H4 (cell line): ENCODE measurements around the gene LDAH. TPM values are rescaled to one million over a fixed set of nuclear protein-coding genes. Genes with fewer than 3 reads are reported as not detected.
"Not testable (repeated sequence)": the region's sequence is repeated elsewhere in the genome, so short reads cannot be mapped to it uniquely, and the experiment has no call there.

Source experiments
- DNase-seq: peaks from one replicate; pipeline ENCODE4 v3.0.0-alpha.2; 2015; ENCODE audit warnings: low spot score
- total RNA-seq: library from RNA; depleted of rRNA; stranded (reverse); fragments of >200 nt; shearing (Covaris generic); gene quantifications from 2 replicates; pipeline ENCODE4 v1.2.3, GENCODE V29; 2014

Gene LDAH
- total RNA-seq, 1 experiment from 2014 or later = 21.5 TPM

- DNase-seq = no peak
Measured at GRCh38 chr2:20723543-20723942, 99.4 kb downstream of the LDAH start.

- no peak for DNase-seq
Measured at GRCh38 chr2:20722592-20723240, 100.2 kb downstream of the LDAH start.

- DNase-seq = no peak
Measured at GRCh38 chr2:20717641-20718040, 105.3 kb downstream of the LDAH start.

GRCh38 chr2:20716164-20716563, 106.7 kb downstream of the LDAH start:
- not testable (repeated sequence) for DNase-seq

- DNase-seq = not testable (repeated sequence)
Measured at GRCh38 chr2:20714412-20714811, 108.5 kb downstream of the LDAH start.

- not testable (repeated sequence) for DNase-seq
Measured at GRCh38 chr2:20713585-20713984, 109.3 kb downstream of the LDAH start.

- DNase-seq = not testable (repeated sequence)
Measured at GRCh38 chr2:20711641-20712040, 111.3 kb downstream of the LDAH start.

GRCh38 chr2:20707601-20708000, 115.3 kb downstream of the LDAH start:
- no peak for DNase-seq

- DNase-seq = no peak
Measured at GRCh38 chr2:20706786-20707185, 116.1 kb downstream of the LDAH start.

- no peak for DNase-seq
Measured at GRCh38 chr2:20706217-20706616, 116.7 kb downstream of the LDAH start.

- DNase-seq = no peak
Measured at GRCh38 chr2:20704886-20705285, 118.0 kb downstream of the LDAH start.

GRCh38 chr2:20702563-20702962, 120.3 kb downstream of the LDAH start:
- DNase-seq = no peak

- DNase-seq = no peak
Measured at GRCh38 chr2:20698916-20699613, 123.8 kb downstream of the LDAH start.

GRCh38 chr2:20697322-20697934, 125.5 kb downstream of the LDAH start:
- no peak for DNase-seq

- DNase-seq = no peak
Measured at GRCh38 chr2:20696366-20696765, 126.5 kb downstream of the LDAH start.

- no peak for DNase-seq
Measured at GRCh38 chr2:20693317-20693716, 129.6 kb downstream of the LDAH start.

GRCh38 chr2:20692081-20692480, 130.8 kb downstream of the LDAH start:
- DNase-seq = no peak

- DNase-seq = no peak
Measured at GRCh38 chr2:20691076-20691734, 131.7 kb downstream of the LDAH start.

GRCh38 chr2:20689428-20690264, 133.3 kb downstream of the LDAH start:
- DNase-seq = no peak

- DNase-seq = no peak
Measured at GRCh38 chr2:20687260-20687832, 135.6 kb downstream of the LDAH start.

- DNase-seq = no peak
Measured at GRCh38 chr2:20684581-20685063, 138.3 kb downstream of the LDAH start.
